Stimulated activated naive CD8-positive, alpha-beta T cell treated with anti-CD3 and anti-CD28 coated beads, Interleukin-15, Interleukin-2, amounts not matched to agents 100 U/mL and 50 U/mL, for 24 hours (primary cell): ENCODE results near the gene KRT13.

Experiments
- ATAC-seq: fragments of 150-1000 bp; cut with Tn5 transposase; one replicate; pipeline ENCODE4 v1.10.0; 2021
- DNase-seq: peaks from one replicate; pipeline ENCODE4 v3.0.0; 2021

KRT13 gene

GRCh38 chr17:41494524-41494923, 10.9 kb downstream of the KRT13 start:
- DNase-seq (no peak), ATAC-seq (no peak)

GRCh38 chr17:41492771-41493170, 12.6 kb downstream of the KRT13 start:
- no peak for DNase-seq
- no peak for ATAC-seq

- no peak for ATAC-seq
- no peak for DNase-seq
These were observed 13.1 kb downstream of the KRT13 start for GRCh38 chr17:41492351-41492750.

- DNase-seq, result no peak
- ATAC-seq, result no peak
These were observed 13.9 kb downstream of the KRT13 start for GRCh38 chr17:41491476-41491875.

- no peak for ATAC-seq
These were observed 15.1 kb downstream of the KRT13 start for GRCh38 chr17:41490000-41490990.

GRCh38 chr17:41489531-41489930, 15.9 kb downstream of the KRT13 start, which contains the start of gene KRT36:
TSS of gene KRT36 (minus strand) at chr17:41489910. CDS start at chr17:41489864, 46 bp downstream.
- ATAC-seq (no peak), DNase-seq (no peak)

More at GRCh38 chr17:41490000-41490990, 15.1 kb downstream of the KRT13 start:
- no peak for DNase-seq

GRCh38 chr17:41486809-41487530, 18.4 kb downstream of the KRT13 start:
- DNase-seq, result peak; percentile 67
- no peak for ATAC-seq

- ATAC-seq (no peak), DNase-seq (no peak)
These were observed 19.1 kb downstream of the KRT13 start for GRCh38 chr17:41486316-41486715.

- DNase-seq (no peak), ATAC-seq (no peak)
These were observed 20.2 kb downstream of the KRT13 start for GRCh38 chr17:41484920-41485904.

GRCh38 chr17:41483991-41484826, 21.2 kb downstream of the KRT13 start:
- no peak for ATAC-seq

GRCh38 chr17:41483531-41483930, 21.9 kb downstream of the KRT13 start:
- DNase-seq (no peak), ATAC-seq (no peak)

More at GRCh38 chr17:41483991-41484826, 21.2 kb downstream of the KRT13 start:
- no peak for DNase-seq

GRCh38 chr17:41481036-41481435, 24.4 kb downstream of the KRT13 start, which contains the start of gene KRT35:
TSS of gene KRT35 (minus strand) at chr17:41481151. CDS start at chr17:41481097, 54 bp downstream.
- no peak for ATAC-seq

GRCh38 chr17:41480581-41480980, 24.8 kb downstream of the KRT13 start:
- no peak for ATAC-seq
- no peak for DNase-seq

More at GRCh38 chr17:41481036-41481435, 24.4 kb downstream of the KRT13 start, which contains the start of gene KRT35:
- no peak for DNase-seq

GRCh38 chr17:41480136-41480535, 25.3 kb downstream of the KRT13 start:
- ATAC-seq (no peak), DNase-seq (no peak)

GRCh38 chr17:41478237-41478636, 27.2 kb downstream of the KRT13 start:
- ATAC-seq, result no peak

GRCh38 chr17:41476866-41477815, 28.3 kb downstream of the KRT13 start:
- DNase-seq, result no peak
- ATAC-seq, result no peak

More at GRCh38 chr17:41478237-41478636, 27.2 kb downstream of the KRT13 start:
- no peak for DNase-seq

GRCh38 chr17:41475421-41475820, 30.0 kb downstream of the KRT13 start:
- DNase-seq (no peak), ATAC-seq (no peak)

GRCh38 chr17:41474863-41475262, 30.5 kb downstream of the KRT13 start:
- ATAC-seq, result no peak
- no peak for DNase-seq

GRCh38 chr17:41468346-41468745, 37.1 kb downstream of the KRT13 start:
- ATAC-seq (no peak), DNase-seq (no peak)
